AG09309 (cell line): ENCODE results near the gene CDC42EP5.
"Not testable (repeated sequence)": the region's sequence is repeated elsewhere in the genome, so short reads cannot be mapped to it uniquely, and the experiment has no call there.

Source experiments
- DNase-seq: peaks from one replicate; pipeline ENCODE4 v3.0.0-alpha.2; 2010; ENCODE audit warnings: low read depth
- H3K4me3 ChIP-seq: 2 replicates; pipeline ENCODE4 v1.5.1; 2011; ENCODE audit warnings: mild to moderate bottlenecking, low read depth, low read length, moderate library complexity; ENCODE audit not compliant: control insufficient read depth
- CTCF ChIP-seq: IDR thresholded peaks from 2 replicates; pipeline ENCODE4 v1.5.1; 2011; ENCODE audit warnings: mild to moderate bottlenecking, low read depth, low read length, inconsistent platforms; ENCODE audit not compliant: insufficient read depth, control insufficient read depth; ENCODE audit errors: missing control alignments

Gene CDC42EP5

GRCh38 chr19:54448774-54449700 lies 24.1 kb downstream of the CDC42EP5 start, which contains the start of gene LENG8:
LENG8 (plus strand) TSS chr19:54449199; CDS start chr19:54451345, 2,146 bp downstream.
- peak within 1 kb of the TSS; percentile 87 for H3K4me3 ChIP-seq
- DNase-seq = peak; percentile 94
- TF ChIP-seq CTCF = no peak

DNA sequence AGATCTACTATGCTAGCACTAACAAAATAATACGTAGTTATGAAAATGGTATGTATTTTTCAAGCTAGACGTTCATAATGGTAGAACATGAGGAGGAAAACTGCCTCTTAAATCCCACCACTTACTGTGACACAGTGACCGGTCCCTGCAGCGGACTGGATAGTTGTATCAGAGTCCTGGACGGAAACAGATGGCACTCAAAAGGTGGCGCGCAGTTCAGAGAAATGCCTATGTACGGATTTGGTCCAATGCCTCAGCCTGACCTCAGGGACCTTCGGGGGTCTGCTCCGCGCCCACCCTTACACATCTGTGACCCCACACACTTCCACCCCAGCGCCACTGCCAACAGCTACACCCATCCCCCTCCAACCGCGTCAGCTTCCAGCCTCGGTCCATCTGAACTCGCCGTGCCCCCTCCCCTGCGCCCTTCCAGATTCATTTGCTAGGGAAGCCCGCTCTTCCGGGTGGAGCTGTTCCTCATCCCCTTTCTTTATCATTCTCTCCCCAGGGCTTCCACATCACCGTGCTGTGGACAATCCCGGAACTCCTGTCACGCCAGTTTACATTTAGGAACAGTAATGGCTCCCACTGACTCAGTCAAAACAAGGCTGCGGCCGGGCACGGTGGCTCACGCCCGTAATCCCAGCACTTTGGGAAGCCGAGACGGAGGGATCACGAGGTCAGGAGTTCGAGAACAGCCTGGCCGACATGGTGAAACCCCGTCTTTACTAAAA lies 24.9 kb downstream of the CDC42EP5 start:
- TF ChIP-seq CTCF = peak; percentile 2
- H3K4me3 ChIP-seq = peak overlapping the region; percentile 87
- DNase-seq = no peak

DNA sequence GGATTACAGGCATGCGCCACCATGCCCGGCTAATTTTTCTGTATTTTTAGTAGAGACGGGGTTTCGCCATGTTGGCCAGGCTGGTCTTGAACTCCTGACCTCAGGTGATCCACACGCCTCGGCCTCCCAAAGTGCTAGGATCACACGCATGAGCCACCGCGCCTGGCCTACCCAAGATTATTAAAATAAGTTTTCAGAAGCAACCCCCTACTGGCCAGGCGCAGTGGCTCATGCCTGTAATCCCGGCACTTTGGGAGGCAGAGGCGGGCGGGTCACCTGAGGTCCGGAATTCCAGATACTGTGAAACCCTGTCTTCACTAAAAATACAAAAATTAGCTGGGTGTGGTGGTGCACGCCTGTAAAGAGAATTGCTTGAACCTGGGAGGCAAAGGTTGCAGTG lies 26.7 kb downstream of the CDC42EP5 start:
- H3K4me3 ChIP-seq, DNase-seq: not testable (repeated sequence)

DNA sequence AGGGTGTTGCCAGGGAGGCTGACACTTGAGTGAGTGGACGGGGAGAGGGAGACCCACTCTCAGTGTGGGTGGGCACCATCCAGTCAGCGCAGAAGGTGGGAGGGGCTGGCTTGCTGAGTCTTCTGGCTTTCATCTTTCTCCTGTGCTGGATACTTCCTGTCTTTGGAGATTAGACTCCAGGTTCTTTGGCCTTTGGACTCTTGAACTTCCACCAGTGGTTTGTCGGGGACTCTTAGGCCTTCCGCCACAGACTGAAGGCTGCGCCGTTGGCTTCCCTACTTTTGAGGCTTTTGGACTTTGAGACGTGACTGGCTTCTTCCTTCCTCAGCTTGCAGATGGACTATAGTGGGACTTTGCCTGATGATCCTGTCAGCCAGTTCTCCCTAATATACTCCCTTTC lies 28.4 kb downstream of the CDC42EP5 start:
- no peak for TF ChIP-seq CTCF
- DNase-seq = no peak
- no peak overlapping the region for H3K4me3 ChIP-seq

GRCh38 chr19:54440641-54441040 lies 32.5 kb downstream of the CDC42EP5 start:
- no peak overlapping the region for H3K4me3 ChIP-seq
- no peak for TF ChIP-seq CTCF
- no peak for DNase-seq

GRCh38 chr19:54439174-54439851 lies 33.8 kb downstream of the CDC42EP5 start:
- peak; percentile 35 for TF ChIP-seq CTCF
- H3K4me3 ChIP-seq = no peak overlapping the region
- no peak for DNase-seq
